Hippocampal formation (tissue), 2 donors: ENCODE measurements around the gene PPP1R9B.

Experiments used
- DNase-seq, 2 donors: peaks; one replicate each; lab custom pipeline; 2025; lab: John Stamatoyannopoulos, UW

PPP1R9B gene

GRCh38 chr17:50154604-50155003 lies 4.1 kb upstream of the PPP1R9B start:
- DNase-seq: no peak

GRCh38 chr17:50153650-50154575 lies 3.4 kb upstream of the PPP1R9B start:
- DNase-seq: no peak

GRCh38 chr17:50152736-50153135 lies 2.3 kb upstream of the PPP1R9B start:
- DNase-seq: no peak

GRCh38 chr17:50151937-50152547 lies 1.6 kb upstream of the PPP1R9B start:
- DNase-seq: peak; percentile 88 to 90

GRCh38 chr17:50151041-50151936 lies 812 bp upstream of the PPP1R9B start:
- DNase-seq: peak; percentile 87 to 90

- peak; percentile 9 to 27 for DNase-seq
Observed at GRCh38 chr17:50149417-50150353, 792 bp downstream of the PPP1R9B start.

GRCh38 chr17:50149091-50149416 lies 1.4 kb downstream of the PPP1R9B start:
- DNase-seq: no peak

- DNase-seq: peak in 1 of 2 donors; percentile 50
Observed at GRCh38 chr17:50148226-50149090, 2.0 kb downstream of the PPP1R9B start.

GRCh38 chr17:50147841-50148225 lies 2.6 kb downstream of the PPP1R9B start:
- no peak for DNase-seq

GRCh38 chr17:50146927-50147665 lies 3.4 kb downstream of the PPP1R9B start:
- no peak for DNase-seq

- DNase-seq: no peak
Observed at GRCh38 chr17:50146230-50146926, 4.1 kb downstream of the PPP1R9B start.

- DNase-seq: no peak
Observed at GRCh38 chr17:50145532-50146229, 4.8 kb downstream of the PPP1R9B start.

GRCh38 chr17:50144845-50145531 lies 5.5 kb downstream of the PPP1R9B start:
- no peak for DNase-seq

GRCh38 chr17:50144355-50144754 lies 6.1 kb downstream of the PPP1R9B start:
- no peak for DNase-seq

- DNase-seq: no peak
Observed at GRCh38 chr17:50143461-50144176, 6.9 kb downstream of the PPP1R9B start.

- DNase-seq: no peak
Observed at GRCh38 chr17:50141745-50142110, 8.7 kb downstream of the PPP1R9B start.
